ENCODE results near the gene MPHOSPH6. TPM values are rescaled to one million over a fixed set of nuclear protein-coding genes. Genes with fewer than 3 reads are reported as not detected.
A peak's percentile ranks its signal among the peaks of the same experiment; 100 is the strongest.

MPHOSPH6 gene
- total and polyA plus RNA-seq, 5 donors from 2014 or later, result 17.3 to 38.7 (median 17.9) TPM

GRCh38 chr16:82175627-82176026, 5.6 kb upstream of the MPHOSPH6 start:
- H3K9me3 ChIP-seq (ENCODE audit: control insufficient read depth in 2 of 2, low read length in 2 of 2), result no peaks in the 10 kb centered on the region
- no peak overlapping the region for H3K4me3 ChIP-seq (ENCODE audit: low read depth, low read length)
- no peaks in the 10 kb centered on the region for H3K36me3 Mint-ChIP-seq
- DNase-seq, result no peak
- H3K27me3 Mint-ChIP-seq, result peaks cover 57% of the 10 kb centered on the region
- H3K36me3 ChIP-seq (ENCODE audit: control insufficient read depth, insufficient read depth, low read length), result no peaks in the 10 kb centered on the region
- H3K9me3 Mint-ChIP-seq, result peaks cover 0 to 1% (median 0%) of the 10 kb centered on the region in 7 donors
- peaks cover 0 to 5% (median 0%) of the 10 kb centered on the region in 4 donors for H3K4me1 Mint-ChIP-seq
- peaks cover 38% of the 10 kb centered on the region for H3K27me3 ChIP-seq (ENCODE audit: control insufficient read depth, insufficient read depth, low read length)
- H3K27ac ChIP-seq (ENCODE audit: insufficient read depth, low read length, poor library complexity, severe bottlenecking), result no peak overlapping the region
- ATAC-seq (ENCODE audit: low read depth in 2 of 2), result no peak
- no peak overlapping the region for H3K4me3 Mint-ChIP-seq
- H3K27ac Mint-ChIP-seq, result peak overlapping the region in 1 of 3 donors; percentile 10
- peaks cover 1% of the 10 kb centered on the region for H3K4me1 ChIP-seq (ENCODE audit: control insufficient read depth, insufficient read depth, low read length, poor library complexity, severe bottlenecking)

- ATAC-seq (ENCODE audit: low read depth in 2 of 2), result no peak
Observed at GRCh38 chr16:82167670-82168069, 2.4 kb downstream of the MPHOSPH6 start.

GRCh38 chr16:82160226-82160625, 9.8 kb downstream of the MPHOSPH6 start:
- no peaks in the 10 kb centered on the region for H3K9me3 ChIP-seq (ENCODE audit: control insufficient read depth in 2 of 2, low read length in 2 of 2)
- peak overlapping the region in 1 of 3 donors; percentile 69 for H3K27ac Mint-ChIP-seq
- H3K4me1 ChIP-seq (ENCODE audit: control insufficient read depth, insufficient read depth, low read length, poor library complexity, severe bottlenecking), result no peaks in the 10 kb centered on the region
- no peaks in the 10 kb centered on the region for H3K9me3 Mint-ChIP-seq
- H3K27ac ChIP-seq (ENCODE audit: insufficient read depth, low read length, poor library complexity, severe bottlenecking), result no peak overlapping the region
- peak overlapping the region in 1 of 4 donors; percentile 7 for H3K4me3 Mint-ChIP-seq
- ATAC-seq (ENCODE audit: low read depth in 2 of 2) (no peak), DNase-seq (no peak)
- H3K36me3 ChIP-seq (ENCODE audit: control insufficient read depth, insufficient read depth, low read length), result peaks cover 40% of the 10 kb centered on the region
- peaks cover 7 to 24% (median 9%) of the 10 kb centered on the region in 4 donors for H3K4me1 Mint-ChIP-seq
- H3K36me3 Mint-ChIP-seq, result peaks cover 52% of the 10 kb centered on the region
- no peaks in the 10 kb centered on the region for H3K27me3 ChIP-seq (ENCODE audit: control insufficient read depth, insufficient read depth, low read length)
- H3K27me3 Mint-ChIP-seq, result no peaks in the 10 kb centered on the region
- H3K4me3 ChIP-seq (ENCODE audit: low read depth, low read length), result no peak overlapping the region

More at GRCh38 chr16:82167670-82168069, 2.4 kb downstream of the MPHOSPH6 start:
- Histone ChIP-seq H3K27me3 (ENCODE audit: control insufficient read depth, insufficient read depth, low read length) (peaks cover 11% of the 10 kb centered on the region), H3K36me3 (ENCODE audit: control insufficient read depth, insufficient read depth, low read length) (peaks cover 21% of the 10 kb centered on the region), H3K27ac (ENCODE audit: insufficient read depth, low read length, poor library complexity, severe bottlenecking) (no peak overlapping the region), H3K9me3 (ENCODE audit: control insufficient read depth in 2 of 2, low read length in 2 of 2) (no peaks in the 10 kb centered on the region), H3K4me3 (ENCODE audit: low read depth, low read length) (no peak overlapping the region), H3K4me1 (ENCODE audit: control insufficient read depth, insufficient read depth, low read length, poor library complexity, severe bottlenecking) (peaks cover 19% of the 10 kb centered on the region)
- DNase-seq, result no peak
- H3K27ac Mint-ChIP-seq, result no peak overlapping the region
- H3K27me3 Mint-ChIP-seq, result peaks cover 21% of the 10 kb centered on the region
- H3K4me1 Mint-ChIP-seq, result peaks cover 25 to 45% (median 34%) of the 10 kb centered on the region in 4 donors
- H3K36me3 Mint-ChIP-seq, result peaks cover 37% of the 10 kb centered on the region
- no peaks in the 10 kb centered on the region for H3K9me3 Mint-ChIP-seq
- peak overlapping the region; percentile 47 to 100 (median 55) for H3K4me3 Mint-ChIP-seq

GRCh38 chr16:82157836-82158235, 12.2 kb downstream of the MPHOSPH6 start:
- Histone ChIP-seq H3K4me3 (ENCODE audit: low read depth, low read length) (no peak overlapping the region), H3K27ac (ENCODE audit: insufficient read depth, low read length, poor library complexity, severe bottlenecking) (no peak overlapping the region), H3K4me1 (ENCODE audit: control insufficient read depth, insufficient read depth, low read length, poor library complexity, severe bottlenecking) (no peaks in the 10 kb centered on the region), H3K27me3 (ENCODE audit: control insufficient read depth, insufficient read depth, low read length) (no peaks in the 10 kb centered on the region), H3K9me3 (ENCODE audit: control insufficient read depth in 2 of 2, low read length in 2 of 2) (no peaks in the 10 kb centered on the region), H3K36me3 (ENCODE audit: control insufficient read depth, insufficient read depth, low read length) (peaks cover 32% of the 10 kb centered on the region)
- H3K27me3 Mint-ChIP-seq, result no peaks in the 10 kb centered on the region
- peaks cover 0 to 20% (median 9%) of the 10 kb centered on the region in 4 donors for H3K4me1 Mint-ChIP-seq
- H3K9me3 Mint-ChIP-seq, result peaks cover 0 to 3% (median 0%) of the 10 kb centered on the region in 7 donors
- ATAC-seq (ENCODE audit: low read depth in 2 of 2) (no peak), DNase-seq (peak in 1 of 3 donors; percentile 12)
- peaks cover 50% of the 10 kb centered on the region for H3K36me3 Mint-ChIP-seq
- H3K27ac Mint-ChIP-seq, result peak overlapping the region in 1 of 3 donors; percentile 31
- H3K4me3 Mint-ChIP-seq, result no peak overlapping the region

- H3K4me3 ChIP-seq (ENCODE audit: low read depth, low read length), result no peak overlapping the region
- H3K9me3 ChIP-seq (ENCODE audit: control insufficient read depth in 2 of 2, low read length in 2 of 2), result no peaks in the 10 kb centered on the region
- H3K4me1 Mint-ChIP-seq, result peaks cover 0 to 20% (median 10%) of the 10 kb centered on the region in 4 donors
- H3K36me3 Mint-ChIP-seq, result peaks cover 50% of the 10 kb centered on the region
- H3K9me3 Mint-ChIP-seq, result peaks cover 0 to 3% (median 0%) of the 10 kb centered on the region in 7 donors
- H3K4me3 Mint-ChIP-seq, result no peak overlapping the region
- H3K4me1 ChIP-seq (ENCODE audit: control insufficient read depth, insufficient read depth, low read length, poor library complexity, severe bottlenecking), result no peaks in the 10 kb centered on the region
- no peaks in the 10 kb centered on the region for H3K27me3 ChIP-seq (ENCODE audit: control insufficient read depth, insufficient read depth, low read length)
- H3K27ac Mint-ChIP-seq, result peak overlapping the region in 1 of 3 donors; percentile 31
- H3K27ac ChIP-seq (ENCODE audit: insufficient read depth, low read length, poor library complexity, severe bottlenecking), result no peak overlapping the region
- ATAC-seq (ENCODE audit: low read depth in 2 of 2) (no peak), DNase-seq (no peak)
- H3K36me3 ChIP-seq (ENCODE audit: control insufficient read depth, insufficient read depth, low read length), result peaks cover 28% of the 10 kb centered on the region
- no peaks in the 10 kb centered on the region for H3K27me3 Mint-ChIP-seq
Observed at GRCh38 chr16:82157534-82157812, 12.6 kb downstream of the MPHOSPH6 start.

GRCh38 chr16:82156761-82157533, 13.1 kb downstream of the MPHOSPH6 start:
- H3K27ac ChIP-seq (ENCODE audit: insufficient read depth, low read length, poor library complexity, severe bottlenecking), result no peak overlapping the region
- Mint-ChIP-seq H3K4me3 (no peak overlapping the region), H3K27ac (peak overlapping the region in 1 of 3 donors; percentile 31)

GRCh38 chr16:82152641-82153112, 17.3 kb downstream of the MPHOSPH6 start:
- H3K4me3 Mint-ChIP-seq, result no peak overlapping the region
- no peaks in the 10 kb centered on the region for H3K27me3 Mint-ChIP-seq
- no peaks in the 10 kb centered on the region for H3K27me3 ChIP-seq (ENCODE audit: control insufficient read depth, insufficient read depth, low read length)
- DNase-seq (no peak), ATAC-seq (ENCODE audit: low read depth in 2 of 2) (no peak)
- peaks cover 17% of the 10 kb centered on the region for H3K36me3 ChIP-seq (ENCODE audit: control insufficient read depth, insufficient read depth, low read length)
- H3K9me3 ChIP-seq (ENCODE audit: control insufficient read depth in 2 of 2, low read length in 2 of 2), result no peaks in the 10 kb centered on the region
- H3K4me3 ChIP-seq (ENCODE audit: low read depth, low read length), result no peak overlapping the region
- H3K4me1 Mint-ChIP-seq, result peaks cover 0 to 29% (median 9%) of the 10 kb centered on the region in 4 donors
- peaks cover 0 to 3% (median 0%) of the 10 kb centered on the region in 7 donors for H3K9me3 Mint-ChIP-seq
- H3K4me1 ChIP-seq (ENCODE audit: control insufficient read depth, insufficient read depth, low read length, poor library complexity, severe bottlenecking), result no peaks in the 10 kb centered on the region
- no peak overlapping the region for H3K27ac ChIP-seq (ENCODE audit: insufficient read depth, low read length, poor library complexity, severe bottlenecking)
- H3K36me3 Mint-ChIP-seq, result peaks cover 38% of the 10 kb centered on the region
- no peak overlapping the region for H3K27ac Mint-ChIP-seq

More at GRCh38 chr16:82156761-82157533, 13.1 kb downstream of the MPHOSPH6 start:
- peaks cover 23% of the 10 kb centered on the region for H3K36me3 ChIP-seq (ENCODE audit: control insufficient read depth, insufficient read depth, low read length)
- H3K36me3 Mint-ChIP-seq, result peaks cover 45% of the 10 kb centered on the region
- H3K4me1 Mint-ChIP-seq, result peaks cover 0 to 24% (median 11%) of the 10 kb centered on the region in 4 donors
- H3K9me3 Mint-ChIP-seq, result peaks cover 0 to 3% (median 0%) of the 10 kb centered on the region in 7 donors
- H3K9me3 ChIP-seq (ENCODE audit: control insufficient read depth in 2 of 2, low read length in 2 of 2), result no peaks in the 10 kb centered on the region
- H3K4me1 ChIP-seq (ENCODE audit: control insufficient read depth, insufficient read depth, low read length, poor library complexity, severe bottlenecking), result no peaks in the 10 kb centered on the region
- ATAC-seq (ENCODE audit: low read depth in 2 of 2), result no peak
- no peaks in the 10 kb centered on the region for H3K27me3 Mint-ChIP-seq
- no peak for DNase-seq
- H3K4me3 ChIP-seq (ENCODE audit: low read depth, low read length), result no peak overlapping the region
- H3K27me3 ChIP-seq (ENCODE audit: control insufficient read depth, insufficient read depth, low read length), result no peaks in the 10 kb centered on the region

All from CD4-positive, CD25-positive, alpha-beta regulatory T cell (primary cell).